ENCODE results near the gene RSPH6A.
A peak's percentile ranks its signal among the peaks of the same experiment; 100 is the strongest.

The RSPH6A gene

GRCh38 chr19:45814851-45815480 lies at the start of gene RSPH6A:
RSPH6A (minus strand) TSS chr19:45815308; CDS start chr19:45815176, 132 bp downstream.
- DNase-seq (ENCODE audit: low read depth): no peak
- peak within 1 kb of the TSS; percentile 9 for H3K4me3 ChIP-seq (ENCODE audit: low read depth, low read length)

- no peak for DNase-seq (ENCODE audit: low read depth)
- no peak overlapping the region for H3K4me3 ChIP-seq (ENCODE audit: low read depth, low read length)
Measured at GRCh38 chr19:45864629-45865082, 49.5 kb upstream of the RSPH6A start.

- no peak for DNase-seq (ENCODE audit: low read depth)
- peak within 1 kb of the TSS; percentile 40 for H3K4me3 ChIP-seq (ENCODE audit: low read depth, low read length)
Measured at GRCh38 chr19:45863840-45864628, 48.9 kb upstream of the RSPH6A start, which contains the start of gene FOXA3. FOXA3 (plus strand) TSS chr19:45864326; CDS start chr19:45864457, 131 bp downstream.

GRCh38 chr19:45863335-45863839 lies 48.3 kb upstream of the RSPH6A start:
- DNase-seq (ENCODE audit: low read depth): no peak
- peak overlapping the region; percentile 40 for H3K4me3 ChIP-seq (ENCODE audit: low read depth, low read length)

GRCh38 chr19:45862564-45863334 lies 47.6 kb upstream of the RSPH6A start, which contains the start of gene SYMPK:
SYMPK (minus strand) TSS chr19:45863147; CDS start chr19:45854495, 8,652 bp downstream.
- peak; percentile 93 for DNase-seq (ENCODE audit: low read depth)
- peak within 1 kb of the TSS; percentile 97 for H3K4me3 ChIP-seq (ENCODE audit: low read depth, low read length)

GRCh38 chr19:45862271-45862563 lies 47.1 kb upstream of the RSPH6A start:
- DNase-seq (ENCODE audit: low read depth): no peak
- H3K4me3 ChIP-seq (ENCODE audit: low read depth, low read length): peak overlapping the region; percentile 97

- no peak for DNase-seq (ENCODE audit: low read depth)
- H3K4me3 ChIP-seq (ENCODE audit: low read depth, low read length): no peak overlapping the region
Measured at GRCh38 chr19:45860359-45861259, 45.5 kb upstream of the RSPH6A start.

GRCh38 chr19:45854167-45854778 lies 39.2 kb upstream of the RSPH6A start:
- DNase-seq (ENCODE audit: low read depth): no peak
- no peak overlapping the region for H3K4me3 ChIP-seq (ENCODE audit: low read depth, low read length)

- no peak overlapping the region for H3K4me3 ChIP-seq (ENCODE audit: low read depth, low read length)
- no peak for DNase-seq (ENCODE audit: low read depth)
Measured at GRCh38 chr19:45852983-45853382, 37.9 kb upstream of the RSPH6A start.

GRCh38 chr19:45852145-45852750 lies 37.1 kb upstream of the RSPH6A start:
- DNase-seq (ENCODE audit: low read depth): no peak
- H3K4me3 ChIP-seq (ENCODE audit: low read depth, low read length): no peak overlapping the region

GRCh38 chr19:45848922-45849321 lies 33.8 kb upstream of the RSPH6A start:
- DNase-seq (ENCODE audit: low read depth): no peak
- no peak overlapping the region for H3K4me3 ChIP-seq (ENCODE audit: low read depth, low read length)

GRCh38 chr19:45847663-45848062 lies 32.6 kb upstream of the RSPH6A start:
- H3K4me3 ChIP-seq (ENCODE audit: low read depth, low read length): no peak overlapping the region
- DNase-seq (ENCODE audit: low read depth): no peak

- no peak overlapping the region for H3K4me3 ChIP-seq (ENCODE audit: low read depth, low read length)
- no peak for DNase-seq (ENCODE audit: low read depth)
Measured at GRCh38 chr19:45842198-45842597, 27.1 kb upstream of the RSPH6A start.

- DNase-seq (ENCODE audit: low read depth): no peak
- H3K4me3 ChIP-seq (ENCODE audit: low read depth, low read length): no peak overlapping the region
Measured at GRCh38 chr19:45834970-45835369, 19.9 kb upstream of the RSPH6A start.

GRCh38 chr19:45828945-45829344 lies 13.8 kb upstream of the RSPH6A start:
- H3K4me3 ChIP-seq (ENCODE audit: low read depth, low read length): no peak overlapping the region
- DNase-seq (ENCODE audit: low read depth): no peak

- no peak for DNase-seq (ENCODE audit: low read depth)
- no peak overlapping the region for H3K4me3 ChIP-seq (ENCODE audit: low read depth, low read length)
Measured at GRCh38 chr19:45828523-45828922, 13.4 kb upstream of the RSPH6A start.

GRCh38 chr19:45827459-45828093 lies 12.5 kb upstream of the RSPH6A start:
- no peak for DNase-seq (ENCODE audit: low read depth)
- H3K4me3 ChIP-seq (ENCODE audit: low read depth, low read length): no peak overlapping the region

GRCh38 chr19:45826934-45827333 lies 11.8 kb upstream of the RSPH6A start:
- DNase-seq (ENCODE audit: low read depth): no peak
- H3K4me3 ChIP-seq (ENCODE audit: low read depth, low read length): no peak overlapping the region
